ENCODE measurements around the gene LGALS7. TPM values are rescaled to one million over a fixed set of nuclear protein-coding genes. Genes with fewer than 3 reads are reported as not detected.
A peak's percentile ranks its signal among the peaks of the same experiment; 100 is the strongest.
"Not testable (repeated sequence)": the region's sequence is repeated elsewhere in the genome, so short reads cannot be mapped to it uniquely, and the experiment has no call there.

LGALS7 gene
- total RNA-seq, 2 donors from 2014 or later: not detected

- no peak for DNase-seq
- Mint-ChIP-seq H3K4me1 (ENCODE audit: low read depth) (peaks cover 3% of the 10 kb centered on the region), H3K36me3 (ENCODE audit: insufficient read depth in 2 of 2) (no peaks in the 10 kb centered on the region), H3K4me3 (no peak overlapping the region), H3K27ac (no peak overlapping the region), H3K9me3 (no peaks in the 10 kb centered on the region), H3K27me3 (ENCODE audit: low read depth) (no peaks in the 10 kb centered on the region)
- no peak for ATAC-seq (replicated peaks in 1 of 2)
Measured at GRCh38 chr19:38774181-38774950, 1.0 kb upstream of the LGALS7 start.

- peaks cover 11% of the 10 kb centered on the region for H3K4me1 Mint-ChIP-seq (ENCODE audit: low read depth)
- not testable (repeated sequence) for ATAC-seq (replicated peaks in 1 of 2)
Measured at GRCh38 chr19:38771569-38771968, 1.7 kb downstream of the LGALS7 start.

GRCh38 chr19:38770949-38771275 lies 2.4 kb downstream of the LGALS7 start:
- peaks cover 11% of the 10 kb centered on the region for H3K4me1 Mint-ChIP-seq (ENCODE audit: low read depth)
- not testable (repeated sequence) for H3K9me3 Mint-ChIP-seq; H3K36me3 Mint-ChIP-seq (ENCODE audit: insufficient read depth in 2 of 2); H3K27ac Mint-ChIP-seq; H3K4me3 Mint-ChIP-seq; DNase-seq; H3K27me3 Mint-ChIP-seq (ENCODE audit: low read depth)
- peak; percentile 83 to 85 for ATAC-seq (replicated peaks in 1 of 2)

More at GRCh38 chr19:38771569-38771968, 1.7 kb downstream of the LGALS7 start:
- H3K9me3 Mint-ChIP-seq; H3K36me3 Mint-ChIP-seq (ENCODE audit: insufficient read depth in 2 of 2); H3K27me3 Mint-ChIP-seq (ENCODE audit: low read depth); H3K4me3 Mint-ChIP-seq; H3K27ac Mint-ChIP-seq; DNase-seq: not testable (repeated sequence)

GRCh38 chr19:38770228-38770948 lies 2.9 kb downstream of the LGALS7 start:
- H3K27me3 Mint-ChIP-seq (ENCODE audit: low read depth); H3K9me3 Mint-ChIP-seq; H3K27ac Mint-ChIP-seq; H3K36me3 Mint-ChIP-seq (ENCODE audit: insufficient read depth in 2 of 2); DNase-seq: not testable (repeated sequence)
- peaks cover 11% of the 10 kb centered on the region for H3K4me1 Mint-ChIP-seq (ENCODE audit: low read depth)
- peak overlapping the region; percentile 82 to 85 for H3K4me3 Mint-ChIP-seq
- peak; percentile 21 to 25 for ATAC-seq (replicated peaks in 1 of 2)

- H3K4me1 Mint-ChIP-seq (ENCODE audit: low read depth): peaks cover 11% of the 10 kb centered on the region
- H3K27me3 Mint-ChIP-seq (ENCODE audit: low read depth): no peaks in the 10 kb centered on the region
- ATAC-seq (replicated peaks in 1 of 2) (peak; percentile 82 to 84), DNase-seq (peak; percentile 97 to 98)
- no peaks in the 10 kb centered on the region for H3K36me3 Mint-ChIP-seq (ENCODE audit: insufficient read depth in 2 of 2)
- H3K9me3 Mint-ChIP-seq: no peaks in the 10 kb centered on the region
- H3K4me3 Mint-ChIP-seq: peak overlapping the region; percentile 82 to 85
- peak overlapping the region; percentile 87 for H3K27ac Mint-ChIP-seq
Measured at GRCh38 chr19:38769635-38770211, 3.6 kb downstream of the LGALS7 start.

- Mint-ChIP-seq H3K9me3 (no peaks in the 10 kb centered on the region), H3K27ac (no peak overlapping the region), H3K4me1 (ENCODE audit: low read depth) (peaks cover 11% of the 10 kb centered on the region), H3K4me3 (no peak overlapping the region), H3K27me3 (ENCODE audit: low read depth) (no peaks in the 10 kb centered on the region), H3K36me3 (ENCODE audit: insufficient read depth in 2 of 2) (no peaks in the 10 kb centered on the region)
- ATAC-seq (replicated peaks in 1 of 2) (no peak), DNase-seq (no peak)
Measured at GRCh38 chr19:38766276-38767047, 6.9 kb downstream of the LGALS7 start.

GRCh38 chr19:38765214-38765613 lies 8.1 kb downstream of the LGALS7 start:
- peaks cover 11% of the 10 kb centered on the region for H3K4me1 Mint-ChIP-seq (ENCODE audit: low read depth)
- H3K27ac Mint-ChIP-seq: no peak overlapping the region
- DNase-seq (no peak), ATAC-seq (replicated peaks in 1 of 2) (no peak)
- H3K27me3 Mint-ChIP-seq (ENCODE audit: low read depth): no peaks in the 10 kb centered on the region
- H3K36me3 Mint-ChIP-seq (ENCODE audit: insufficient read depth in 2 of 2): no peaks in the 10 kb centered on the region
- no peak overlapping the region for H3K4me3 Mint-ChIP-seq
- H3K9me3 Mint-ChIP-seq: no peaks in the 10 kb centered on the region

- Mint-ChIP-seq H3K27me3 (ENCODE audit: low read depth) (no peaks in the 10 kb centered on the region), H3K4me1 (ENCODE audit: low read depth) (peaks cover 2% of the 10 kb centered on the region), H3K4me3 (no peak overlapping the region), H3K9me3 (no peaks in the 10 kb centered on the region), H3K27ac (no peak overlapping the region), H3K36me3 (ENCODE audit: insufficient read depth in 2 of 2) (no peaks in the 10 kb centered on the region)
- ATAC-seq (replicated peaks in 1 of 2) (no peak), DNase-seq (no peak)
Measured at GRCh38 chr19:38763795-38764220, 9.5 kb downstream of the LGALS7 start.

- not testable (repeated sequence) for ATAC-seq (replicated peaks in 1 of 2); DNase-seq; H3K27me3 Mint-ChIP-seq (ENCODE audit: low read depth); H3K27ac Mint-ChIP-seq; H3K9me3 Mint-ChIP-seq; H3K36me3 Mint-ChIP-seq (ENCODE audit: insufficient read depth in 2 of 2); H3K4me3 Mint-ChIP-seq; H3K4me1 Mint-ChIP-seq (ENCODE audit: low read depth)
Measured at GRCh38 chr19:38761884-38762389, 11.4 kb downstream of the LGALS7 start.

- DNase-seq; H3K4me3 Mint-ChIP-seq; H3K9me3 Mint-ChIP-seq; H3K4me1 Mint-ChIP-seq (ENCODE audit: low read depth); H3K36me3 Mint-ChIP-seq (ENCODE audit: insufficient read depth in 2 of 2); ATAC-seq (replicated peaks in 1 of 2); H3K27ac Mint-ChIP-seq; H3K27me3 Mint-ChIP-seq (ENCODE audit: low read depth): not testable (repeated sequence)
Measured at GRCh38 chr19:38760805-38761517, 12.4 kb downstream of the LGALS7 start.

- Mint-ChIP-seq H3K4me3 (no peak overlapping the region), H3K4me1 (ENCODE audit: low read depth) (no peaks in the 10 kb centered on the region), H3K27ac (no peak overlapping the region), H3K9me3 (no peaks in the 10 kb centered on the region), H3K36me3 (ENCODE audit: insufficient read depth in 2 of 2) (no peaks in the 10 kb centered on the region), H3K27me3 (ENCODE audit: low read depth) (no peaks in the 10 kb centered on the region)
- DNase-seq (no peak), ATAC-seq (replicated peaks in 1 of 2) (no peak)
Measured at GRCh38 chr19:38759590-38760003, 13.7 kb downstream of the LGALS7 start.

GRCh38 chr19:38754196-38754595 lies 19.1 kb downstream of the LGALS7 start:
- H3K36me3 Mint-ChIP-seq (ENCODE audit: insufficient read depth in 2 of 2); H3K4me1 Mint-ChIP-seq (ENCODE audit: low read depth); DNase-seq; ATAC-seq (replicated peaks in 1 of 2); H3K4me3 Mint-ChIP-seq; H3K9me3 Mint-ChIP-seq; H3K27me3 Mint-ChIP-seq (ENCODE audit: low read depth); H3K27ac Mint-ChIP-seq: not testable (repeated sequence)

Measured in activated T-cell treated with anti-CD3 and anti-CD28 coated beads, Interleukin-2, amount 50 U/mL, for 72 hours (primary cell).